RWPE1 (cell line): ENCODE measurements around the gene FBLN1.
A peak's percentile ranks its signal among the peaks of the same experiment; 100 is the strongest.
"Not testable (repeated sequence)": the region's sequence is repeated elsewhere in the genome, so short reads cannot be mapped to it uniquely, and the experiment has no call there.

Experiments
- CTCF ChIA-PET: fragments of 350-600 bp; sonication (Branson Sonifier 250); formaldehyde crosslinking; extraction: SDS; loops from one replicate; lab custom pipeline; 2021; lab: Yijun Ruan, JAX
- POLR2A ChIA-PET: fragments of 400-600 bp; formaldehyde crosslinking; extraction: SDS; loops from one replicate; lab custom pipeline; 2020; ENCODE audit warnings: antibody characterized with exemption; ENCODE audit not compliant: low non-redundant PET; lab: Yijun Ruan, JAX
- DNase-seq: peaks from one replicate; pipeline ENCODE4 v3.0.0; 2012; ENCODE audit warnings: low spot score
- H3K27ac ChIP-seq: fragments of 450-650 bp; 2 replicates; pipeline ENCODE4 v1.5.1; 2017
- TF ChIP-seq, protein P1 (sequence below): fragments of 450-650 bp; conservative IDR thresholded peaks from 2 replicates; pipeline ENCODE4 v1.5.1; 2017; ENCODE audit warnings: low read depth, mild to moderate bottlenecking

The FBLN1 gene

GRCh38 chr22:45599836-45600577 lies 97.3 kb downstream of the FBLN1 start:
- TF ChIP-seq, protein P1, sequence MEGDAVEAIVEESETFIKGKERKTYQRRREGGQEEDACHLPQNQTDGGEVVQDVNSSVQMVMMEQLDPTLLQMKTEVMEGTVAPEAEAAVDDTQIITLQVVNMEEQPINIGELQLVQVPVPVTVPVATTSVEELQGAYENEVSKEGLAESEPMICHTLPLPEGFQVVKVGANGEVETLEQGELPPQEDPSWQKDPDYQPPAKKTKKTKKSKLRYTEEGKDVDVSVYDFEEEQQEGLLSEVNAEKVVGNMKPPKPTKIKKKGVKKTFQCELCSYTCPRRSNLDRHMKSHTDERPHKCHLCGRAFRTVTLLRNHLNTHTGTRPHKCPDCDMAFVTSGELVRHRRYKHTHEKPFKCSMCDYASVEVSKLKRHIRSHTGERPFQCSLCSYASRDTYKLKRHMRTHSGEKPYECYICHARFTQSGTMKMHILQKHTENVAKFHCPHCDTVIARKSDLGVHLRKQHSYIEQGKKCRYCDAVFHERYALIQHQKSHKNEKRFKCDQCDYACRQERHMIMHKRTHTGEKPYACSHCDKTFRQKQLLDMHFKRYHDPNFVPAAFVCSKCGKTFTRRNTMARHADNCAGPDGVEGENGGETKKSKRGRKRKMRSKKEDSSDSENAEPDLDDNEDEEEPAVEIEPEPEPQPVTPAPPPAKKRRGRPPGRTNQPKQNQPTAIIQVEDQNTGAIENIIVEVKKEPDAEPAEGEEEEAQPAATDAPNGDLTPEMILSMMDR, result no peak
- H3K27ac ChIP-seq, result no peak overlapping the region
- ChIA-PET CTCF (no interaction called here), POLR2A (no interaction called here)
- no peak for DNase-seq

- TF ChIP-seq, protein P1, result no peak
- DNase-seq, result no peak
- H3K27ac ChIP-seq, result no peak overlapping the region
- ChIA-PET POLR2A (interaction anchor here (0.6 kb wide), 1 partner anchor 158 kb away, joined by 3 read pairs; no protein-coding TSS in a partner anchor), CTCF (no interaction called here)
Measured at GRCh38 chr22:45600790-45601730, 98.4 kb downstream of the FBLN1 start.

DNA sequence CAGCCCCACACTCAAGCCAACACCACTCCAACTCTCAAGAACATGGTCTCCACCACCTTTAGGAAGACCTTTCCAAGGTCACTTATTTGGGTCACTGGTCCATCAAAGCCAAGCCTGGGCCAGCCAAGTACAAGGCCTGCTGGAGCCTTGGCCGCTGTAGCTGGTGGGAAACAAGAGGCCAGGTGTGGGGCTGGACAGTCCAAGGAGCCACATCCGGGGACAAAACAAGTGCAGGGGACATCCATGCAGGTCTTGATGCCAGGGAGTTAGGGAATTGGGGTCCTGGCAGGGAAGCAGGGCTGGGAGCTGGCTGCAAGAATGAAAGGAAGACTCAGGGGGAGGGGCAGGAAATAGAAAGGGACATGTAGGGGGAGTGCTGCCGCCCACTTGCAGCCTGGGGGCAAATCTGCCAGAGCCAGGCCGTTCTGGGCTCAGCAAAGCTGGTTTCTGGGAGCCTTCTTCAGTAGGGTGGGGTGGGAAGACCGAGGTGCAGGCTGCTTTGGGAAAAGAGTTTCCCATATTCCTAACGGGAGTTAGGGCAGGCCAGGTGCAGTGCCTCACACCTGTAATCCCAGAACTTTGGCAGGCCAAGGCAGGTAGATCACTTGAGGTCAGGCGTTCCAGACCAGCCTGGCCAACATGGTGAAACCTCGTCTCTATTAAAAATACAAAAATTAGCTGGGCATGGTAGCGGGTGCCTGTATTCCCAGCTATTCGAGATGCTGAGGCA lies 99.5 kb downstream of the FBLN1 start:
- H3K27ac ChIP-seq, result no peak overlapping the region
- TF ChIP-seq, protein P1, result no peak
- ChIA-PET CTCF (interaction anchor here (0.7 kb wide), 1 partner anchor 236 kb away, joined by 4 read pairs; no protein-coding TSS in a partner anchor), POLR2A (interaction anchor here (0.6 kb wide), 1 partner anchor 159 kb away, joined by 3 read pairs; no protein-coding TSS in a partner anchor)
- no peak for DNase-seq

DNA sequence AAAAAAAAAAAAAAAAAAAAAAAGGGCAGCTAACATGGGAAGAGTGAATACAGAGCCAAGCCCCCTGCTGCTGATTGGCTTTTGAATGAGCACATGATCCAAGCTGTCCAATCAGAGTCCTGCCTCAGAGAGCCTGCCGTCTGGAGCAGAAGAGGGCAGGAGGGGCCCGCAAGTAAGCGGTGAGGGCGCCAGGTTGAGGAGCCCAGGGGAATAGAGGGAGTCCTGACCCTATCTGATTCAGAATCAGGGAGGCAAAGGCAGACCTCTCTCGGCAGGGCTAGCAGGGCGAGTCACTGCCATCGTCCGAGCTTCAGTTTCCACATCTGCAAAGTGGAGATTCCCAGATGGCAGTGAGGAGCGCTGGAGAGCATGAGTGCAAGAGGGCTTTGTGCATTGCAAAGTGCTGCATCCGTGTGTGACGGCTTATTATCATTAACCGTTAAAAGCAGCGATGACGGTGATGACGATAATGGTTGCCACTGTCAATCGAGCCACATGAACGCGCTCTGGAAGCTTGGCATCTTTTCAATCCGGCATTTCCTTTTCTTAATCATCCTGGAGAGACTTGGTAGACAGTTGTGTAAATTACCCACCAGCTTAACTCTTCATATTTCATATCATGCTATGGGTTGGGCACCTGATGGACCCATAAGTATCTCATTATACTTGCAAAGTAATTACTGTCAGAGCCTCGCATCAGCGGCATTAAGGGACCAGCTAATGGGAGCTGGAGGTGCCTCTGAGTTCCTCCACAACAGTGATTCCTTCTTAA lies 100.3 kb downstream of the FBLN1 start:
- TF ChIP-seq, protein P1, result no peak
- ChIA-PET POLR2A (no interaction called here), CTCF (interaction anchor here (0.5 to 0.7 kb wide), 2 partner anchors 235 to 293 kb away, joined by 3 to 4 read pairs; partner anchors contain the start of gene FAM118A)
- no peak overlapping the region for H3K27ac ChIP-seq
- DNase-seq, result peak; percentile 31

GRCh38 chr22:45603619-45604018 lies 100.9 kb downstream of the FBLN1 start:
- DNase-seq, result no peak
- H3K27ac ChIP-seq, result no peak overlapping the region
- CTCF ChIA-PET, result interaction anchor here (0.5 kb wide), 1 partner anchor 294 kb away, joined by 3 read pairs; the partner anchor contains the start of gene FAM118A
- TF ChIP-seq, protein P1, result no peak
- POLR2A ChIA-PET, result no interaction called here

DNA sequence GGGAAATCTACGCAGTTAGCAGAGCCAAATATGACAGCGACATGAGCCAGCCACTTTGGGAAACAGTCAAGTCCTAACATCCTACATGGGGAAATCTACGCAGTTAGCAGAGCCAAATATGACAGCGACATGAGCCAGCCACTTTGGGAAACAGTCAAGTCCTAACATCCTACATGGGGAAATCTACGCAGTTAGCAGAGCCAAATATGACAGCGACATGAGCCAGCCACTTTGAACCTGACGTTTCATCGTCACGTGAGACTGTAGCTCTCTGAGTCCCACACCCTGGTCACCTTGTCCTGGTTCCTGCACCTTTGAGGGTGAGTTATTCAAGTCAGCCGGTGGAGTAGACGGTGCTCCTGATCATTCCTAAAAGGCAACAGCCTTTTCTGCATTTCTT lies 105.4 kb downstream of the FBLN1 start:
- DNase-seq, POLR2A ChIA-PET, CTCF ChIA-PET, H3K27ac ChIP-seq: not testable (repeated sequence)
